Lower lobe of right lung (tissue), 2 donors: ENCODE measurements around the gene TST. TPM values are rescaled to one million over a fixed set of nuclear protein-coding genes. Genes with fewer than 3 reads are reported as not detected.

Experiments used
- ATAC-seq, 2 donors: fragments of 200-7000 bp; cut with Tn5 transposase; one replicate each; pipeline ENCODE4 v1.9.1; 2020 to 2022; ENCODE audit warnings: mild to moderate bottlenecking in 2 of 2, moderate library complexity in 2 of 2
- DNase-seq: peaks from one replicate; pipeline ENCODE4 v3.0.0-alpha.2; 2020
- H3K27ac ChIP-seq: fragments of 200-600 bp; one replicate; pipeline ENCODE4 v1.8.0; 2022
- H3K27me3 ChIP-seq: fragments of 200-600 bp; one replicate; pipeline ENCODE4 v1.8.0; 2022; ENCODE audit warnings: low read depth
- H3K36me3 ChIP-seq: fragments of 200-600 bp; one replicate; pipeline ENCODE4 v1.8.0; 2022; ENCODE audit warnings: mild to moderate bottlenecking
- H3K4me1 ChIP-seq: fragments of 200-600 bp; one replicate; pipeline ENCODE4 v1.8.0; 2022
- H3K4me3 ChIP-seq: fragments of 200-600 bp; one replicate; pipeline ENCODE4 v1.8.0; 2022; ENCODE audit warnings: mild to moderate bottlenecking
- H3K9me3 ChIP-seq: fragments of 200-600 bp; one replicate; pipeline ENCODE4 v1.8.0; 2022
- CTCF ChIP-seq: fragments of 200-600 bp; IDR thresholded peaks from one replicate; pipeline ENCODE4 v1.8.0; 2022; ENCODE audit warnings: antibody characterized with exemption, mild to moderate bottlenecking
- intact Hi-C: fragments of 100-400 bp; cut with DNase I; formaldehyde crosslinking; loops from one replicate; pipeline ENCODE4 v1.11.0; 2022
- total RNA-seq: library from RNA; stranded (reverse); fragmentation: NEBNext Ultra II Directional; extraction: Animal tissue kit (Norgen Biotek cat#: 25700); gene quantifications from one replicate; pipeline ENCODE4 v1.2.1, GENCODE V29; 2021
- donor health status: DM: no; HTN: yes; CAD: no; lungs with severe emphysema.

Gene TST
- total RNA-seq, 1 donor from 2014 or later = 48.3 TPM

DNA sequence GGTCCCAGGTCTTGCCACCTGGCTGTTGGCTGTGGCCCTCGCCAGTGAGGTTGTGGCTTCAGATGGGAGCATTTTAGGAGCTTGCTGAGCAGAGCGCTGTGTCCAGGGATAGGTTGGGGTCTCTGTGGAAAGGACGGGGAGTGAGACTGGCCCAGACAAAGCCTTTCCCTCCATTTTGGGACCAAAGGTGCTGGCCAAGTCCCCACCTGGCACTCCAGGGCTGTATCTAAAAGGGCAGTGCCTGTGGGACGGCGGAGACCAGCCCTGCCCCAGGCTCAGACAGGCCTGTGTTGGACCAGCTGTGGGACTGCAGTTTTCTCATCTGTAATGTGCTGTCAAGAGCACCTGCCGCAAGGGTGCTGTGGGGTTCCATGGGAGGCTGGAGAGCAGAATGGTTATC, 27.3 kb upstream of the TST start:
- intact Hi-C loops = no loop called here
- ATAC-seq (no peak), DNase-seq (no peak)
- peaks cover 22% of the 10 kb centered on the region for H3K4me1 ChIP-seq
- no peaks in the 10 kb centered on the region for H3K9me3 ChIP-seq
- no peaks in the 10 kb centered on the region for H3K27me3 ChIP-seq
- H3K27ac ChIP-seq = no peak overlapping the region
- no peak overlapping the region for H3K4me3 ChIP-seq
- no peaks in the 10 kb centered on the region for H3K36me3 ChIP-seq
- no peak for TF ChIP-seq CTCF

DNA sequence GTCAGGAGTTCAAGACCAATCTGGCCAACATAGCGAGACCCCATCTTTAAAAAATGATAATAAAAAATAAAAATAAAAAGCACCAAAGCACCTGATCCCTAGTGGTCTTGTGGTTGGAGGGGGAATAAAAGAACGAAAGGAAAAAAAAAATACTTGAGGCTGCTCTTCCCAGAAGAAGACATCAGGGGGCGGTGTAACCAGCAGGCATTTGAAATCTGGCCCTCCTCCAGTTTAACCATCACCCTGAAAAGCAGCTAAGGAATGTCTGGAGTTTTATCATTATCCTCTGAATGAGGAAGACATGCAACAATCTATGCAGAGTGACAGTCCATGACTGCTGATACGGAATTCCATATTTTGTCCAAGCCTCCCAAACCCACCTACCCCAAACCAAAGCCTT, 26.7 kb upstream of the TST start:
- intact Hi-C loops = no loop called here
- no peak overlapping the region for H3K4me3 ChIP-seq
- H3K27me3 ChIP-seq = no peaks in the 10 kb centered on the region
- no peaks in the 10 kb centered on the region for H3K9me3 ChIP-seq
- peaks cover 18% of the 10 kb centered on the region for H3K4me1 ChIP-seq
- DNase-seq = no peak
- H3K27ac ChIP-seq = no peak overlapping the region
- peak; percentile 47 for TF ChIP-seq CTCF
- no peak for ATAC-seq
- no peaks in the 10 kb centered on the region for H3K36me3 ChIP-seq

GRCh38 chr22:37044634-37045625, 25.7 kb upstream of the TST start:
- ATAC-seq (peak in 1 of 2 donors; percentile 45), DNase-seq (no peak)
- H3K9me3 ChIP-seq = no peaks in the 10 kb centered on the region
- no peak for TF ChIP-seq CTCF
- peaks cover 15% of the 10 kb centered on the region for H3K4me1 ChIP-seq
- H3K27ac ChIP-seq = no peak overlapping the region
- intact Hi-C loops = no loop called here
- H3K4me3 ChIP-seq = no peak overlapping the region
- H3K36me3 ChIP-seq = no peaks in the 10 kb centered on the region
- H3K27me3 ChIP-seq = no peaks in the 10 kb centered on the region

GRCh38 chr22:37043828-37044538, 24.7 kb upstream of the TST start:
- peak; percentile 88 for DNase-seq

More at GRCh38 chr22:37043828-37044538, 24.7 kb upstream of the TST start:
- ATAC-seq = peak; percentile 96 to 98
- Histone ChIP-seq H3K27ac (no peak overlapping the region), H3K36me3 (no peaks in the 10 kb centered on the region), H3K4me1 (peaks cover 15% of the 10 kb centered on the region), H3K9me3 (no peaks in the 10 kb centered on the region), H3K27me3 (no peaks in the 10 kb centered on the region), H3K4me3 (no peak overlapping the region)
- intact Hi-C loops = no loop called here
- peak; percentile 75 for TF ChIP-seq CTCF
